GM13977 (cell line): ENCODE measurements around the gene TLR1.
A peak's percentile ranks its signal among the peaks of the same experiment; 100 is the strongest.
"Not testable (repeated sequence)": the region's sequence is repeated elsewhere in the genome, so short reads cannot be mapped to it uniquely, and the experiment has no call there.

ENCODE experiments used
- DNase-seq: peaks from one replicate; pipeline ENCODE4 v3.0.0; 2012; ENCODE audit warnings: low spot score
- in situ Hi-C: fragments of 300-500 bp; cut with MboI; formaldehyde crosslinking; loops from one replicate; pipeline ENCODE4 v1.12.0; 2022; ENCODE audit warnings: low sequenced_read_pairs, low pct_unique_long_range_greater_than_20kb, mixed read lengths, inconsistent platforms; ENCODE audit not compliant: unreplicated experiment
- TF ChIP-seq, protein P1 (sequence below): IDR thresholded peaks from 2 replicates; pipeline ENCODE4 v1.5.1; 2012; ENCODE audit warnings: mild to moderate bottlenecking, control low read depth; ENCODE audit not compliant: insufficient read depth; ENCODE audit errors: extremely low read depth, missing control alignments

TLR1 gene

DNA sequence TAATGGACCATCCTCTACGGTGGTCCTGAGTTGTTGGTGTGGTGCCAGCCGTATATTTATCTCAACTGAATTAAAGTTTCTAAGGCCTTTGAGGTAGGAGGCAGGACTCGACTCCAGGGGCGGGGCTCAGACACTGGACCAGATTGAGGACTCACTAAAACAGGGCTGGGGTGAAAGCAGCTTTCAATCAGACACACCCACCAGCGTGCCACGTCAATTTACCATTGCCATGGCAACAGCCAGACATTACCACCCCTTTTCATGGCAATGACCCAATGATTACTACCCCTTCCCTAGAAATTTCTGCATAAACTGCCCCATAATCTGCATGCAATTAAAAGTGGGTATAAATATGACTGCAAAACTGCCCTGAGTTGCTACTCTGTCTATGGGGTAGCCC, 6.7 kb upstream of the TLR1 start:
- DNase-seq: no peak
- TF ChIP-seq, protein P1, sequence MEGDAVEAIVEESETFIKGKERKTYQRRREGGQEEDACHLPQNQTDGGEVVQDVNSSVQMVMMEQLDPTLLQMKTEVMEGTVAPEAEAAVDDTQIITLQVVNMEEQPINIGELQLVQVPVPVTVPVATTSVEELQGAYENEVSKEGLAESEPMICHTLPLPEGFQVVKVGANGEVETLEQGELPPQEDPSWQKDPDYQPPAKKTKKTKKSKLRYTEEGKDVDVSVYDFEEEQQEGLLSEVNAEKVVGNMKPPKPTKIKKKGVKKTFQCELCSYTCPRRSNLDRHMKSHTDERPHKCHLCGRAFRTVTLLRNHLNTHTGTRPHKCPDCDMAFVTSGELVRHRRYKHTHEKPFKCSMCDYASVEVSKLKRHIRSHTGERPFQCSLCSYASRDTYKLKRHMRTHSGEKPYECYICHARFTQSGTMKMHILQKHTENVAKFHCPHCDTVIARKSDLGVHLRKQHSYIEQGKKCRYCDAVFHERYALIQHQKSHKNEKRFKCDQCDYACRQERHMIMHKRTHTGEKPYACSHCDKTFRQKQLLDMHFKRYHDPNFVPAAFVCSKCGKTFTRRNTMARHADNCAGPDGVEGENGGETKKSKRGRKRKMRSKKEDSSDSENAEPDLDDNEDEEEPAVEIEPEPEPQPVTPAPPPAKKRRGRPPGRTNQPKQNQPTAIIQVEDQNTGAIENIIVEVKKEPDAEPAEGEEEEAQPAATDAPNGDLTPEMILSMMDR: no peak
- in situ Hi-C loops: no loop called here

DNA sequence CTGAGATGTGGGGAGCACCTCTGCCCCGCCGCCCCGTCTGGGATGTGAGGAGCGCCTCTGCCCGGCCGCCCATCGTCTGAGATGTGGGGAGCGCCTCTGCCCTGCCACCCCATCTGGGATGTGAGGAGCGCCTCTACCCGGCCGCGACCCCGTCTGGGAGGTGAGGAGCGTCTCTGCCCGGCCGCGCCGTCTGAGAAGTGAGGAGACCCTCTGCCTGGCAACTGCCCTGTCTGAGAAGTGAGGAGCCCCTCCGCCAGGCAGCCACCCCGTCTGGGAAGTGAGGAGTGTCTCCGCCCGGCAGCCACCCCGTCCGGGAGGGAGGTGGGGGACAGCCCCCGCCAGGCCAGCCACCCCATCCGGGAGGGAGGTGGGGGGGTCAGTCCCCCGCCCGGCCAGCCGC, 2.9 kb upstream of the TLR1 start:
- DNase-seq, in situ Hi-C loops: not testable (repeated sequence)

DNA sequence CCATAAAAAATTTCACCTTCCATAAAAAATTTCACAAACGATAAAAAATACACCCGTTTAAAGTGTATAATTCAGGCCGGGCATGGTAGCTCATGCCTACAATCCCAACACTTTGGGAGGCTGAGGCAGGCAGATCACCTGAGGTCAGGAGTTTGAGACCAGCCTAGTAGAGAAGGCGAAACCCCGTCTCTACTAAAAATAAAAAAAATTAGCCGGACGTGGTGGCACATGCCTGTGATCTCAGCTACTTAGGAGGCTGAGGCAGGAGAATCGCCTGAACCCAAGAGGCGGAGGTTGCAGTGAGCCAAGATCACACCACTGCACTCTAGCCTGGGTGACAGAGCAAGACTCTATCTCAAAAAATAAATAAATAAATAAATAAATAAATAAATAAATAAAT, 1.7 kb upstream of the TLR1 start:
- in situ Hi-C loops, DNase-seq: not testable (repeated sequence)

- in situ Hi-C loops: no loop called here
- TF ChIP-seq, protein P1: no peak
- peak; percentile 67 for DNase-seq
Observed at GRCh38 chr4:38805530-38806145, 1.0 kb upstream of the TLR1 start.

DNA sequence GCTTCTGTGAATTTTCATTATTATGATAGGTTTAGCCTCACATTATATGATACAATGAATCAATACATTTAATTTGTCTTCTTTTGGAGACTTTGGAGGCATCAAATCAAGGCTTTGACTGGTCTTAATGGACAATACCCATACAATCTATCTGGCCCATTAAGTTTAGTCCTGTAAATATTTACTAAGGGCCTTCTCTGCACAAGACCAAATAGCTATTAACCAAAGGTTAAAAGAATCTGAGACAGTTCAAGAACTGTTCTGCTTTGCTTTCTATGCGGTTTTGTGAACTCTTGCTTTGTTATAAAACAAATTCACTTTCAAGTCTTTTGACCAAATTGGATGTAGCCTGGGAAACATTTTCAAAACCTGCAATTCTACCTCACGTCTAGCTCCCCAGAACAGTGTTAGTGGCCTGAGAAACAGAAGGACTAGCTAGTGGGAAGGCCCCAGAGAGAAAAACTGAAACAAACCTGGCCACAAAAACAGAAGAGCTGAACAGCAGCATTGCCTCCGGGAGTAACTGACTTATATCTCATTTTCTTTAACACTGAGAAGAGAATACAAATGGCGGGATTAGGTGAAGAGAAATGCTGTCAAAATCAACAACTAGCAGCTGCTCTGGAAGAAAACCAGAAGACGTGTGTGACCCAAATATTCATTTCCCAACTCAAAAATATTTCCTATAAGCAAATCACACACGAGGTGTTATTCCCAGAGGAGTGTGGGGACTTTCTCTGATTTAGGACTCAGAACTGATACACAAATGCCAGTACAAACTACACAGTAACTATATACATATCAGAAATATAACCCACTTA, 548 bp downstream of the TLR1 start:
- in situ Hi-C loops: no loop called here
- TF ChIP-seq, protein P1: no peak
- DNase-seq: peak; percentile 52

DNA sequence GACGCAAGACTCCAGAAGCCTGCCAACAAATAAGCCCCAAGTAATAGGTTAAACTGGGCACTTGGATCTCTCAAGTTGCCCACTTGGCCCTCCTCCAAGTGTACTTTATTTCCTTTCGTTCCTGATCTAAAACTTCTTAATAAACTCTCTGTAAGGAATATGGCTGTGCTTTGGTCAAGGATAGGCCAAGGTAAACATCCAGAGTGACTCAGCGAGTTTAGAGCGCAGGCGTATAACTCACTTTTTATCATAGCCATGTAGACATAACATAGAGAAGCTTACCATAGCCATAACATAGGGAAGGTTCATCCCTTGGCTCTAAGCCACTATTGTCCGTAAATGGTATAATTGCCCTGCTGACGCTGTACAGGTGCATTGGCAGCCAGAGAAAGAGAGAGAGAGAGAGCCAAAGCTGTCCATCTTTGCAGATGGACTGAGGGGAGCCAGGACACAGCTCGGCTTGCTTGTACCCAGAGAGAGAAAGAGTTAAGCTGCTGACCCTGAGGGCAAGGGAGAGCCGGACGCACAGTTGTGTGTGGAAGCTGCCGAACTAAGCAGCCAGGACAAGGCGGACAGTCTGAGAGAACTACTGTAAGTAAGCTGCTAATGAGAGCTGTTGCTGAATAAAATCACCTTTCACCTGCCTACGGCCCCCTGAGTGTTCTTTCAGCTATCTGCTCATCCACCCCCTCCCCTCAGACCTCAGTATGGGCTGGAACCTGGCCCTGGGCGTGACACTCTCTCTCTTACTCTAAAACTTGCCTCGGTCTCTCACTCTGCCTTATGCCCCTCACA, 1.8 kb downstream of the TLR1 start:
- TF ChIP-seq, protein P1: no peak
- in situ Hi-C loops: no loop called here
- no peak for DNase-seq

- TF ChIP-seq, protein P1: no peak
- no peak for DNase-seq
- in situ Hi-C loops: no loop called here
Observed at GRCh38 chr4:38800961-38801450, 3.6 kb downstream of the TLR1 start.
